ENCODE data around the gene ANKRD34A.

- TF ChIP-seq CTCF (IDR thresholded peaks at IDR 0.05) (no peak), POLR2A (IDR thresholded peaks at IDR 0.05) (no peak)
Measured at GRCh38 chr1:145949219-145949618, 15.2 kb downstream of the ANKRD34A start.
